Sigmoid colon (tissue), 7 donors: Measurements from ENCODE around the gene DOCK1. TPM values are rescaled to one million over a fixed set of nuclear protein-coding genes. Genes with fewer than 3 reads are reported as not detected.
A peak's percentile ranks its signal among the peaks of the same experiment; 100 is the strongest.

Experiments
- DNase-seq: peaks from one replicate; pipeline ENCODE4 v3.0.0-alpha.2; 2019
- H3K27ac ChIP-seq, 4 donors: fragments of 200-600 bp; sonication (generic); one replicate each; pipeline ENCODE4 v1.5.1; 2016 to 2019; ENCODE audit warnings: mild to moderate bottlenecking in 1 of 4
- H3K27me3 ChIP-seq, 3 donors: fragments of 200-600 bp; sonication (generic); one replicate each; pipeline ENCODE4 v1.5.1; 2019; ENCODE audit warnings: mild to moderate bottlenecking in 1 of 3
- H3K36me3 ChIP-seq, 4 donors: fragments of 200-600 bp; sonication (generic); one replicate each; pipeline ENCODE4 v1.5.1; 2016 to 2019
- H3K4me1 ChIP-seq, 4 donors: fragments of 200-600 bp; sonication (generic); one replicate each; pipeline ENCODE4 v1.5.1; 2017 to 2019
- H3K4me3 ChIP-seq, 4 donors: fragments of 200-600 bp; sonication (generic); one replicate each; pipeline ENCODE4 v1.5.1; 2017 to 2019; ENCODE audit warnings: mild to moderate bottlenecking in 2 of 4, moderate library complexity in 1 of 4
- H3K9me3 ChIP-seq, 4 donors: fragments of 200-600 bp in 3 of 4; sonication (generic) in 3 of 4; one replicate each; pipeline versions ENCODE4 v1.5.1 to v1.6.1; 2013 to 2019
- CTCF ChIP-seq, 4 experiments: fragments of 450-650 bp in 3 of 4; fragments of 200-600 bp in 1 of 4; IDR thresholded peaks; one replicate each; pipeline ENCODE4 v1.5.1; 2016 to 2019; ENCODE audit warnings: antibody characterized with exemption in 4 of 4, mild to moderate bottlenecking in 3 of 4, moderate library complexity in 2 of 4
- EP300 ChIP-seq, 4 donors: sonication (generic); formaldehyde crosslinking; IDR thresholded peaks; one replicate each; pipeline ENCODE4 v1.6.1; 2017; ENCODE audit warnings: antibody characterized with exemption in 4 of 4
- POLR2A ChIP-seq, 2 donors: fragments of 450-650 bp; IDR thresholded peaks; one replicate each; pipeline ENCODE4 v1.6.1; 2016; ENCODE audit warnings: antibody characterized with exemption in 2 of 2, mild to moderate bottlenecking in 2 of 2, moderate library complexity in 2 of 2
- POLR2AphosphoS5 ChIP-seq, 4 donors: sonication (generic); formaldehyde crosslinking; IDR thresholded peaks; one replicate each; pipeline ENCODE4 v1.6.1; 2017; ENCODE audit warnings: antibody characterized with exemption in 4 of 4
- WGBS, 2 donors: extraction: QIAGEN DNeasy Blood & Tissue Kit; methylation state at CpG; one replicate each; pipeline ENCODE4 v1.1.7; 2013; 5-methylcytosine and 5-hydroxymethylcytosine counted together
- intact Hi-C: fragments of 100-400 bp; cut with DNase I; formaldehyde crosslinking; loops from one replicate; pipeline ENCODE4 v1.15.1; 2023
- polyA plus RNA-seq, 3 donors: library from polyadenylated mRNA; stranded (reverse); fragments of 200-250 nt; gene quantifications; one replicate each; pipeline ENCODE4 v1.2.3, GENCODE V29; 2013
- total RNA-seq, 4 donors: library from RNA; depleted of rRNA; stranded (reverse); fragments of >200 nt; gene quantifications; one replicate each; pipeline ENCODE4 v1.1.0, GENCODE V29; 2016
- donor health status: healthy with polysubstance abuse.
- donor health status: Bipolar disorder and iron deficiency.
- donor health status: healthy.

DOCK1 gene
- total and polyA plus RNA-seq, 7 donors: 15.0 to 53.7 (median 40.2) TPM

GRCh38 chr10:127151541-127151940, 246.3 kb downstream of the DOCK1 start:
- TF ChIP-seq CTCF (IDR thresholded peaks at IDR 0.05) (no peak), EP300 (IDR thresholded peaks at IDR 0.05) (no peak), POLR2A (IDR thresholded peaks at IDR 0.05) (no peak), POLR2AphosphoS5 (IDR thresholded peaks at IDR 0.05) (no peak)
- H3K27me3 ChIP-seq: no peaks in the 10 kb centered on the region
- 92 to 94% methylated on average over 10 of the region's 10 CpGs for WGBS, 2 donors
- DNase-seq: no peak
- intact Hi-C loops: no loop called here
- peaks cover 0 to 5% (median 0%) of the 10 kb centered on the region in 4 donors for H3K4me1 ChIP-seq
- no peaks in the 10 kb centered on the region for H3K9me3 ChIP-seq
- no peak overlapping the region for H3K27ac ChIP-seq
- H3K36me3 ChIP-seq: no peaks in the 10 kb centered on the region
- H3K4me3 ChIP-seq: no peak overlapping the region

- intact Hi-C loops: no loop called here
- H3K36me3 ChIP-seq: no peaks in the 10 kb centered on the region
- no peak for DNase-seq
- no peak overlapping the region for H3K4me3 ChIP-seq
- H3K4me1 ChIP-seq: peaks cover 0 to 10% (median 2%) of the 10 kb centered on the region in 4 donors
- peak overlapping the region in 1 of 4 donors; percentile 32 for H3K27ac ChIP-seq
- H3K27me3 ChIP-seq: no peaks in the 10 kb centered on the region
- TF ChIP-seq POLR2A (IDR thresholded peaks at IDR 0.05) (no peak), POLR2AphosphoS5 (IDR thresholded peaks at IDR 0.05) (no peak), EP300 (IDR thresholded peaks at IDR 0.05) (no peak), CTCF (IDR thresholded peaks at IDR 0.05) (no peak)
- H3K9me3 ChIP-seq: no peaks in the 10 kb centered on the region
- WGBS, 2 donors: 92 to 93% methylated on average over 9 of the region's 9 CpGs
These were observed 246.9 kb downstream of the DOCK1 start for GRCh38 chr10:127151981-127152699.

- no peaks in the 10 kb centered on the region for H3K36me3 ChIP-seq
- no peaks in the 10 kb centered on the region for H3K9me3 ChIP-seq
- no peaks in the 10 kb centered on the region for H3K27me3 ChIP-seq
- no peak overlapping the region for H3K4me3 ChIP-seq
- peaks cover 0 to 17% (median 6%) of the 10 kb centered on the region in 4 donors for H3K4me1 ChIP-seq
- intact Hi-C loops: no loop called here
- 74 to 86% methylated on average over 4 of the region's 4 CpGs for WGBS, 2 donors
- no peak overlapping the region for H3K27ac ChIP-seq
- no peak for DNase-seq
- TF ChIP-seq POLR2AphosphoS5 (IDR thresholded peaks at IDR 0.05): peak in 1 of 4 donors; percentile 28
- no peak for TF ChIP-seq POLR2A (IDR thresholded peaks at IDR 0.05)
These were observed 248.0 kb downstream of the DOCK1 start for GRCh38 chr10:127153181-127153580.

GRCh38 chr10:127154831-127155620, 249.8 kb downstream of the DOCK1 start:
- Histone ChIP-seq H3K27ac (peak overlapping the region in 2 of 4 donors; percentile 34 to 48), H3K9me3 (no peaks in the 10 kb centered on the region), H3K27me3 (no peaks in the 10 kb centered on the region), H3K36me3 (no peaks in the 10 kb centered on the region), H3K4me3 (no peak overlapping the region), H3K4me1 (peaks cover 0 to 31% (median 12%) of the 10 kb centered on the region in 4 donors)
- no peak for DNase-seq
- peak in 2 of 4 donors; percentile 4 to 42 for TF ChIP-seq POLR2AphosphoS5 (IDR thresholded peaks at IDR 0.05)
- no peak for TF ChIP-seq EP300 (IDR thresholded peaks at IDR 0.05)
- TF ChIP-seq POLR2A (IDR thresholded peaks at IDR 0.05): no peak
- WGBS, 2 donors: 80 to 82% methylated on average over 9 of the region's 9 CpGs
- intact Hi-C loops: no loop called here

GRCh38 chr10:127157089-127157488, 251.9 kb downstream of the DOCK1 start:
- H3K36me3 ChIP-seq: no peaks in the 10 kb centered on the region
- no peak for DNase-seq
- peaks cover 0 to 35% (median 12%) of the 10 kb centered on the region in 4 donors for H3K4me1 ChIP-seq
- H3K9me3 ChIP-seq: no peaks in the 10 kb centered on the region
- H3K4me3 ChIP-seq: no peak overlapping the region
- H3K27ac ChIP-seq: peak overlapping the region in 1 of 4 donors; percentile 34
- TF ChIP-seq POLR2AphosphoS5 (IDR thresholded peaks at IDR 0.05): no peak
- no peak for TF ChIP-seq EP300 (IDR thresholded peaks at IDR 0.05)
- TF ChIP-seq CTCF (IDR thresholded peaks at IDR 0.05): no peak
- no peaks in the 10 kb centered on the region for H3K27me3 ChIP-seq
- intact Hi-C loops: no loop called here
- WGBS, 2 donors: 91% methylated on average over 4 of the region's 4 CpGs
